HepG2 (cell line): Measurements from ENCODE around the gene ACADVL. TPM values are rescaled to one million over a fixed set of nuclear protein-coding genes. Genes with fewer than 3 reads are reported as not detected.
A peak's percentile ranks its signal among the peaks of the same experiment; 100 is the strongest.

Source experiments
- AGO2 ChIP-seq: fragments of 200-400 bp; formaldehyde crosslinking; optimal IDR thresholded peaks from 2 replicates; pipeline ENCODE3; 2017; ENCODE audit warnings: mild to moderate bottlenecking, low read depth, low read length, moderate library complexity
- ARID2 ChIP-seq: sonication (generic); formaldehyde crosslinking; IDR thresholded peaks from 2 replicates; pipeline ENCODE4 v1.8.1; 2022; ENCODE audit warnings: mild to moderate bottlenecking, missing genetic modification reagents, borderline replicate concordance
- ARNT2 ChIP-seq: sonication (generic); formaldehyde crosslinking; IDR thresholded peaks from 2 replicates; pipeline ENCODE4 v1.8.0; 2022; ENCODE audit warnings: mild to moderate bottlenecking, low read depth, missing genetic modification reagents, moderate library complexity
- ATF7-NPFF ChIP-seq: sonication (generic); formaldehyde crosslinking; IDR thresholded peaks from 2 replicates; pipeline ENCODE4 v1.8.1; 2023; ENCODE audit warnings: mild to moderate bottlenecking, low read depth, missing genetic modification reagents, moderate library complexity
- FOXA3 ChIP-seq: IDR thresholded peaks from 2 replicates; pipeline ENCODE4 v1.6.1; 2016; ENCODE audit warnings: missing genetic modification reagents, missing compliant biosample characterization
- HIVEP1 ChIP-seq: sonication (generic); formaldehyde crosslinking; IDR thresholded peaks from 2 replicates; pipeline ENCODE4 v1.4.0; 2020; ENCODE audit warnings: mild to moderate bottlenecking, missing genetic modification reagents
- HOXA7 ChIP-seq: sonication (generic); formaldehyde crosslinking; IDR thresholded peaks from 2 replicates; pipeline ENCODE4 v1.8.1; 2022; ENCODE audit warnings: mild to moderate bottlenecking, missing genetic modification reagents, moderate library complexity
- KLF16 ChIP-seq, 2 experiments: sonication (generic) in 1 of 2; formaldehyde crosslinking in 1 of 2; IDR thresholded peaks; 2 replicates each; pipeline versions ENCODE4 v1.6.1 to v1.8.0; 2016 to 2023; ENCODE audit warnings: missing genetic modification reagents in 2 of 2, missing compliant biosample characterization in 1 of 2
- KLF9 ChIP-seq: IDR thresholded peaks from 2 replicates; pipeline ENCODE4 v1.6.1; 2016; ENCODE audit warnings: low read depth
- MED1 ChIP-seq: sonication (generic); formaldehyde crosslinking; IDR thresholded peaks from 2 replicates; pipeline ENCODE4 v1.4.0; 2020; ENCODE audit warnings: missing genetic modification reagents
- MTA3 ChIP-seq: sonication (generic); formaldehyde crosslinking; IDR thresholded peaks from 2 replicates; pipeline ENCODE4 v1.4.0; 2020; ENCODE audit warnings: missing genetic modification reagents
- MXI1 ChIP-seq: IDR thresholded peaks from 3 replicates; pipeline ENCODE4 v1.6.1; 2012; ENCODE audit warnings: low read depth, low read length, inconsistent platforms, borderline replicate concordance
- NCOA1 ChIP-seq: sonication (generic); formaldehyde crosslinking; IDR thresholded peaks from 2 replicates; pipeline ENCODE4 v1.9.0; 2021; ENCODE audit warnings: missing genetic modification reagents
- NONO ChIP-seq, 2 experiments: fragments of 450-650 bp in 1 of 2; sonication (generic) in 1 of 2; formaldehyde crosslinking in 1 of 2; IDR thresholded peaks in 1 of 2; conservative IDR thresholded peaks in 1 of 2; 2 replicates each; pipeline versions ENCODE4 v1.6.1 to v1.8.0; 2017 to 2022; ENCODE audit warnings: mild to moderate bottlenecking in 1 of 2, missing genetic modification reagents in 1 of 2, moderate library complexity in 1 of 2
- PAF1 ChIP-seq: IDR thresholded peaks from 2 replicates; pipeline ENCODE4 v1.6.1; 2016; ENCODE audit warnings: missing genetic modification reagents, missing compliant biosample characterization
- POLR2A ChIP-seq, 2 experiments: IDR thresholded peaks; 2 replicates each; pipeline ENCODE4 v1.6.1; 2011; ENCODE audit warnings: low read depth in 2 of 2, low read length in 2 of 2, mild to moderate bottlenecking in 1 of 2, moderate library complexity in 1 of 2; ENCODE audit not compliant: insufficient read depth in 1 of 2
- RBFOX2 ChIP-seq: fragments of 200-400 bp; formaldehyde crosslinking; IDR thresholded peaks from 2 replicates; pipeline ENCODE4 v1.6.1; 2017; ENCODE audit warnings: low read depth, mild to moderate bottlenecking, low read length
- SMAD3 ChIP-seq: sonication (generic); formaldehyde crosslinking; IDR thresholded peaks from 2 replicates; pipeline ENCODE4 v1.4.0; 2020; ENCODE audit warnings: missing genetic modification reagents
- SP1 ChIP-seq, 2 experiments: fragments of 450-650 bp in 1 of 2; sonication (generic) in 1 of 2; formaldehyde crosslinking in 1 of 2; IDR thresholded peaks; 2 replicates each; pipeline versions ENCODE4 v1.4.0 to v1.6.1; 2016 to 2020; ENCODE audit warnings: missing genetic modification reagents in 1 of 2
- ZNF121 ChIP-seq: sonication (generic); formaldehyde crosslinking; IDR thresholded peaks from 2 replicates; pipeline ENCODE4 v1.5.0; 2020; ENCODE audit warnings: mild to moderate bottlenecking, missing genetic modification reagents
- ZNF17 ChIP-seq: sonication (generic); formaldehyde crosslinking; IDR thresholded peaks from 2 replicates; pipeline ENCODE4 v1.5.0; 2020; ENCODE audit warnings: mild to moderate bottlenecking, missing genetic modification reagents
- ZNF253 ChIP-seq: sonication (generic); formaldehyde crosslinking; IDR thresholded peaks from 2 replicates; pipeline ENCODE4 v1.8.0; 2022; ENCODE audit warnings: mild to moderate bottlenecking, missing genetic modification reagents, borderline replicate concordance
- ZNF263 ChIP-seq: sonication (generic); formaldehyde crosslinking; IDR thresholded peaks from 2 replicates; pipeline ENCODE4 v1.4.0; 2020; ENCODE audit warnings: missing genetic modification reagents
- ZNF558 ChIP-seq: sonication (generic); formaldehyde crosslinking; IDR thresholded peaks from 2 replicates; pipeline ENCODE4 v1.9.0; 2022; ENCODE audit warnings: mild to moderate bottlenecking, missing genetic modification reagents, borderline replicate concordance
- polyA plus RNA-seq, 8 experiments: library from polyadenylated mRNA; depleted of rRNA in 3 of 8; stranded (reverse) in 7 of 8; unstranded in 1 of 8; fragments of >200 nt; fragmentation: Illumina TruSeq in 4 of 8; extraction: Trizol in 4 of 8; gene quantifications; 2 replicates each; pipeline versions ENCODE4 v1.2.1 to v1.2.3, GENCODE V29; 2011 to 2016; ENCODE audit warnings: low read depth in 4 of 8, missing spikeins in 1 of 8, mixed read lengths in 1 of 8; ENCODE audit not compliant: insufficient read depth in 1 of 8
- total RNA-seq, 5 experiments: library from RNA; depleted of rRNA; stranded (reverse); fragments of >200 nt; fragmentation: Illumina TruSeq; extraction: Trizol; gene quantifications; 2 replicates each; pipeline ENCODE4 v1.2.3, GENCODE V29; 2016; ENCODE audit warnings: low read depth in 1 of 5
- TF ChIP-seq, protein P1 (sequence below): sonication (generic); formaldehyde crosslinking; IDR thresholded peaks from 2 replicates; pipeline ENCODE4 v1.4.0; 2020; ENCODE audit warnings: missing genetic modification reagents
- TF ChIP-seq, protein P2 (sequence below): sonication (generic); formaldehyde crosslinking; IDR thresholded peaks from 2 replicates; pipeline ENCODE4 v1.8.0; 2022; ENCODE audit warnings: mild to moderate bottlenecking, missing genetic modification reagents, borderline replicate concordance
- TF ChIP-seq, protein P3 (sequence below): IDR thresholded peaks from 2 replicates; pipeline ENCODE4 v1.6.1; 2012; ENCODE audit warnings: inconsistent platforms

ACADVL gene
- total and polyA plus RNA-seq, 2 of the 13 experiments (the other 11 are each of a cell fraction or from before 2014, with no cell fraction given) = 219 to 412 TPM

DNA sequence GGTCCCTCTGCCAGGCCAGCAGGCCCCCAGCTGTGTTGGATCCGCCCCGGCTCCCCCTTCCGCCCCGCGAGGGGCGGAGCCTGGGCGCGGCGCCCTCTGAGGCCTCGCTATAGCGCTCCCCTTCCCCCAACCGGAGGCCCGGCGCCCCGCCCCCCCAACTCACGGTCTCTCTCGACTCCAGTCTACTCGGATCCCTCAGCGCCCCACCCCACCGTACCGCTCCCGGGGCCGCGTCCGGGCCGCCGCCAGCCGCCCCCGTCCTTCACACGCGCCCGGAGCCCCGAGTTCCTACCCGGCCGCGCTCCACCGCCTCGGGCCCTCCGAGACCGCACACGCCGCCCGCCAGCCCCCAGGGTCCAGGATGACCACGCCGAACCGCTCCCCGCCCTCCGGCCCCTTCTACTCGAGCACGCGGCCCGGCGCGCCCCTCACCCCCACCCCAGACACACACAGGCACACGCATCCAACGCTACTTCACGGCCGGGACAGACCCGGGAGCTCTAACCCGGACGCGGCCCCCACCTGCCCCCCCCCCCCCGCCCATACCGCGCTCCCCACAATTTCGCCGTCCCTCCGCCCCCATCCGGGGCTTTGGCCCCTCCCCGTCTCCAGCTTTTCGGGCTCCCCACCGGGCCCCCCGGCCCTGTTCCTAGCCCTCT lies 18.2 kb downstream of the ACADVL start (continued):
- TF ChIP-seq ZNF253 = 0 out of 2 replicates have a peak, but pooled peaks have one; percentile 45
- no peak for TF ChIP-seq MTA3 (CRISPR knock-in tag)
- TF ChIP-seq POLR2A (IDR thresholded peaks at IDR 0.05; ENCODE audit: insufficient read depth in 1 of 2, low read depth in 2 of 2, low read length in 2 of 2) = peak; percentile 39 to 59; a peak in 3 of 4 replicates
- TF ChIP-seq FOXA3 = no peak
- no peak for TF ChIP-seq SMAD3 (CRISPR knock-in tag)
- TF ChIP-seq, protein P1, sequence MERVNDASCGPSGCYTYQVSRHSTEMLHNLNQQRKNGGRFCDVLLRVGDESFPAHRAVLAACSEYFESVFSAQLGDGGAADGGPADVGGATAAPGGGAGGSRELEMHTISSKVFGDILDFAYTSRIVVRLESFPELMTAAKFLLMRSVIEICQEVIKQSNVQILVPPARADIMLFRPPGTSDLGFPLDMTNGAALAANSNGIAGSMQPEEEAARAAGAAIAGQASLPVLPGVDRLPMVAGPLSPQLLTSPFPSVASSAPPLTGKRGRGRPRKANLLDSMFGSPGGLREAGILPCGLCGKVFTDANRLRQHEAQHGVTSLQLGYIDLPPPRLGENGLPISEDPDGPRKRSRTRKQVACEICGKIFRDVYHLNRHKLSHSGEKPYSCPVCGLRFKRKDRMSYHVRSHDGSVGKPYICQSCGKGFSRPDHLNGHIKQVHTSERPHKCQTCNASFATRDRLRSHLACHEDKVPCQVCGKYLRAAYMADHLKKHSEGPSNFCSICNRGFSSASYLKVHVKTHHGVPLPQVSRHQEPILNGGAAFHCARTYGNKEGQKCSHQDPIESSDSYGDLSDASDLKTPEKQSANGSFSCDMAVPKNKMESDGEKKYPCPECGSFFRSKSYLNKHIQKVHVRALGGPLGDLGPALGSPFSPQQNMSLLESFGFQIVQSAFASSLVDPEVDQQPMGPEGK (CRISPR knock-in tag) = peak; percentile 88
- no peak for TF ChIP-seq KLF9 (CRISPR knock-in tag)
- TF ChIP-seq ARID2 (CRISPR knock-in tag) = no peak
- TF ChIP-seq, protein P2, sequence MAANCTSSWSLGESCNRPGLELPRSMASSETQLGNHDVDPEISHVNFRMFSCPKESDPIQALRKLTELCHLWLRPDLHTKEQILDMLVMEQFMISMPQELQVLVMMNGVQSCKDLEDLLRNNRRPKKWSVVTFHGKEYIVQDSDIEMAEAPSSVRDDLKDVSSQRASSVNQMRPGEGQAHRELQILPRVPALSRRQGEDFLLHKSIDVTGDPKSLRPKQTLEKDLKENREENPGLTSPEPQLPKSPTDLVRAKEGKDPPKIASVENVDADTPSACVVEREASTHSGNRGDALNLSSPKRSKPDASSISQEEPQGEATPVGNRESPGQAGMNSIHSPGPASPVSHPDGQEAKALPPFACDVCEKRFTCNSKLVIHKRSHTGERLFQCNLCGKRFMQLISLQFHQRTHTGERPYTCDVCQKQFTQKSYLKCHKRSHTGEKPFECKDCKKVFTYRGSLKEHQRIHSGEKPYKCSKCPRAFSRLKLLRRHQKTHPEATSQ (CRISPR knock-in tag) = no peak
- TF ChIP-seq NCOA1 (CRISPR knock-in tag) = no peak
- no peak for TF ChIP-seq ZNF17 (CRISPR knock-in tag)
- TF ChIP-seq NONO (IDR thresholded peaks at IDR 0.05) = no peak
- TF ChIP-seq NONO (CRISPR knock-in tag; conservative IDR thresholded peaks at IDR 0.05) = 0 out of 2 replicates have a peak, but pooled peaks have one; percentile 25
- TF ChIP-seq AGO2 = peak; percentile 85
- no peak for TF ChIP-seq MED1 (CRISPR knock-in tag)
- TF ChIP-seq ZNF263 = peak; percentile 59
- TF ChIP-seq ZNF121 (CRISPR knock-in tag) = no peak
- no peak for TF ChIP-seq HIVEP1
- 0 out of 2 replicates have a peak, but pooled peaks have one; percentile 29 for TF ChIP-seq ARNT2 (CRISPR knock-in tag)
- 0 out of 2 replicates have a peak, but pooled peaks have one; percentile 31 for TF ChIP-seq ATF7-NPFF (CRISPR knock-in tag)
- no peak for TF ChIP-seq HOXA7
- TF ChIP-seq, protein P3, sequence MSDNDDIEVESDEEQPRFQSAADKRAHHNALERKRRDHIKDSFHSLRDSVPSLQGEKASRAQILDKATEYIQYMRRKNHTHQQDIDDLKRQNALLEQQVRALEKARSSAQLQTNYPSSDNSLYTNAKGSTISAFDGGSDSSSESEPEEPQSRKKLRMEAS = peak; percentile 78
- TF ChIP-seq MXI1 = 0 out of 3 replicates have a peak, but pooled peaks have one; percentile 14
- TF ChIP-seq KLF16 (CRISPR knock-in tag; IDR thresholded peaks at IDR 0.05) = 0 out of 4 replicates have a peak, but pooled peaks of 1 of the 2 experiments have one; percentile 45
- TF ChIP-seq SP1 (IDR thresholded peaks at IDR 0.05) = no peak
- peak; percentile 44; the same call in 1 of the 2 replicates for TF ChIP-seq SP1 (CRISPR knock-in tag; IDR thresholded peaks at IDR 0.05)
- TF ChIP-seq PAF1 (CRISPR knock-in tag) = no peak
- TF ChIP-seq ZNF558 = no peak
- peak; percentile 94 for TF ChIP-seq RBFOX2
